RWPE1 (cell line): Measurements from ENCODE around the gene TMEM203.
A peak's percentile ranks its signal among the peaks of the same experiment; 100 is the strongest.

Experiments used
- CTCF ChIA-PET: fragments of 350-600 bp; sonication (Branson Sonifier 250); formaldehyde crosslinking; extraction: SDS; loops from one replicate; lab custom pipeline; 2021; lab: Yijun Ruan, JAX
- POLR2A ChIA-PET: fragments of 400-600 bp; formaldehyde crosslinking; extraction: SDS; loops from one replicate; lab custom pipeline; 2020; ENCODE audit warnings: antibody characterized with exemption; ENCODE audit not compliant: low non-redundant PET; lab: Yijun Ruan, JAX
- DNase-seq: peaks from one replicate; pipeline ENCODE4 v3.0.0; 2012; ENCODE audit warnings: low spot score
- H3K27ac ChIP-seq: fragments of 450-650 bp; 2 replicates; pipeline ENCODE4 v1.5.1; 2017
- CTCF ChIP-seq: fragments of 450-650 bp; conservative IDR thresholded peaks from 2 replicates; pipeline ENCODE4 v1.5.1; 2017; ENCODE audit warnings: low read depth, mild to moderate bottlenecking

The TMEM203 gene

GRCh38 chr9:137226338-137227053 lies 21.0 kb upstream of the TMEM203 start:
- no peak for TF ChIP-seq CTCF
- peak overlapping the region; percentile 95 for H3K27ac ChIP-seq
- DNase-seq = peak; percentile 91
- ChIA-PET POLR2A (interaction anchor here (0.6 to 2.3 kb wide), 8 partner anchors 10 to 140 kb away, joined by 3 to 16 read pairs (median 4); partner anchors contain the start of genes ANAPC2, MAN1B1 and SSNA1), CTCF (interaction anchor here (0.6 to 3.3 kb wide), 21 partner anchors 9 to 473 kb away, joined by 3 to 37 read pairs (median 5); partner anchors contain the start of genes ANAPC2, SSNA1 and TPRN)

- no peak for TF ChIP-seq CTCF
- DNase-seq = no peak
- peak overlapping the region; percentile 95 for H3K27ac ChIP-seq
- ChIA-PET POLR2A (interaction anchor here (1.0 to 2.3 kb wide), 5 partner anchors 9 to 96 kb away, joined by 3 to 16 read pairs (median 4); partner anchors contain the start of genes ANAPC2 and SSNA1), CTCF (interaction anchor here (0.6 to 3.3 kb wide), 12 partner anchors 9 to 458 kb away, joined by 3 to 37 read pairs (median 8); partner anchors contain the start of genes ANAPC2, SSNA1 and TPRN)
Observed at GRCh38 chr9:137225699-137226331, 20.4 kb upstream of the TMEM203 start.

- peak within 1 kb of the TSS; percentile 95 for H3K27ac ChIP-seq
- DNase-seq = peak; percentile 70
- ChIA-PET CTCF (interaction anchor here (0.6 to 1.7 kb wide), 7 partner anchors 11 to 458 kb away, joined by 3 to 5 read pairs (median 4); no protein-coding TSS in a partner anchor), POLR2A (interaction anchor here (0.6 to 1.3 kb wide), 4 partner anchors 14 to 198 kb away, joined by 3 to 5 read pairs (median 4); partner anchors contain the start of genes ANAPC2, EXD3, NOXA1 and SSNA1)
- TF ChIP-seq CTCF = no peak
Observed at GRCh38 chr9:137224830-137225694, 19.6 kb upstream of the TMEM203 start, which contains the start of gene CYSRT1. CYSRT1 (plus strand) TSS chr9:137225174; CDS start chr9:137225622, 448 bp downstream.

GRCh38 chr9:137223078-137223970 lies 17.9 kb upstream of the TMEM203 start:
- ChIA-PET CTCF (interaction anchor here (0.5 to 2.1 kb wide), 7 partner anchors 9 to 94 kb away, joined by 3 to 16 read pairs (median 4); partner anchors contain the start of genes NDOR1, SSNA1 and TMEM203), POLR2A (interaction anchor here (0.6 to 1.5 kb wide), 8 partner anchors 14 to 223 kb away, joined by 3 to 7 read pairs (median 4); no protein-coding TSS in a partner anchor)
- DNase-seq = peak; percentile 99
- H3K27ac ChIP-seq = peak overlapping the region; percentile 95
- TF ChIP-seq CTCF = no peak
